ENCODE results near the gene LCN10. TPM values are rescaled to one million over a fixed set of nuclear protein-coding genes. Genes with fewer than 3 reads are reported as not detected.

The LCN10 gene
- total and polyA plus RNA-seq, 2 of the 13 experiments (the other 11 are each of a cell fraction or from before 2014, with no cell fraction given): 0.53 to 0.61 TPM

GRCh38 chr9:136694163-136694871, 48.4 kb downstream of the LCN10 start (continued):
- no peak for TF ChIP-seq ZBTB33 (CRISPR knock-in tag; IDR thresholded peaks at IDR 0.05)
- TF ChIP-seq SOX6 (IDR thresholded peaks at IDR 0.05): no peak
- no peak for TF ChIP-seq SOX6 (CRISPR knock-in tag; IDR thresholded peaks at IDR 0.05)
- no peak for TF ChIP-seq POLR2G (IDR thresholded peaks at IDR 0.05; ENCODE audit: low read depth, low read length)
- peak; percentile 70 for TF ChIP-seq ZNF263 (CRISPR knock-in tag; IDR thresholded peaks at IDR 0.05)
- no peak for TF ChIP-seq ZNF83 (CRISPR knock-in tag; IDR thresholded peaks at IDR 0.05; ENCODE audit: borderline replicate concordance)
- TF ChIP-seq SOX13 (IDR thresholded peaks at IDR 0.05): no peak
- no peak for TF ChIP-seq SOX13 (CRISPR knock-in tag; conservative IDR thresholded peaks at IDR 0.05 in 1 of 2, IDR thresholded peaks at IDR 0.05 in 1 of 2)
- no peak for TF ChIP-seq ZNF839 (CRISPR knock-in tag; IDR thresholded peaks at IDR 0.05; ENCODE audit: borderline replicate concordance)
- TF ChIP-seq SIX1 (CRISPR knock-in tag; IDR thresholded peaks at IDR 0.05; ENCODE audit: borderline replicate concordance): no peak
- TF ChIP-seq YEATS4 (CRISPR knock-in tag; IDR thresholded peaks at IDR 0.05; ENCODE audit: borderline replicate concordance): no peak
- TF ChIP-seq MAFF (IDR thresholded peaks at IDR 0.05; ENCODE audit: low read depth, low read length): no peak
- TF ChIP-seq CSRNP1 (CRISPR knock-in tag; IDR thresholded peaks at IDR 0.05): no peak
- TF ChIP-seq TFDP2 (CRISPR knock-in tag; IDR thresholded peaks at IDR 0.05): 0 out of 2 replicates have a peak, but pooled peaks have one; percentile 0
- no peak for TF ChIP-seq GTF2F1 (IDR thresholded peaks at IDR 0.05; ENCODE audit: low read length)
- TF ChIP-seq GMEB1 (CRISPR knock-in tag; IDR thresholded peaks at IDR 0.05; ENCODE audit: borderline replicate concordance): no peak
- no peak for TF ChIP-seq HES4 (CRISPR knock-in tag; IDR thresholded peaks at IDR 0.05; ENCODE audit: borderline replicate concordance)
- no peak for TF ChIP-seq KDM4B (CRISPR knock-in tag; IDR thresholded peaks at IDR 0.05)
- TF ChIP-seq GABPB1 (CRISPR knock-in tag; IDR thresholded peaks at IDR 0.05): no peak
- no peak for TF ChIP-seq SIN3A (IDR thresholded peaks at IDR 0.05; ENCODE audit: borderline replicate concordance, low read depth, low read length)
- TF ChIP-seq ZBTB3 (CRISPR knock-in tag; IDR thresholded peaks at IDR 0.05; ENCODE audit: borderline replicate concordance, low read depth): no peak
- TF ChIP-seq ZNF432 (CRISPR knock-in tag; IDR thresholded peaks at IDR 0.05; ENCODE audit: borderline replicate concordance): no peak
- no peak for TF ChIP-seq WIZ (CRISPR knock-in tag; IDR thresholded peaks at IDR 0.05)
